Activated CD4-positive, alpha-beta T cell treated with anti-CD3 and anti-CD28 coated beads, Interleukin-2, Interleukin-4, amounts not matched to agents 100 ng/mL and 50 ng/mL, durations not matched to agents 16 hours and 8 hours (primary cell): Measurements from ENCODE around the gene GRID1.

ENCODE experiments used
- DNase-seq: peaks from one replicate; pipeline ENCODE4 v3.0.0-alpha.2; 2020; ENCODE audit warnings: low spot score

GRID1 gene

GRCh38 chr10:86353506-86354485 lies 12.8 kb downstream of the GRID1 start:
- DNase-seq: no peak

DNA sequence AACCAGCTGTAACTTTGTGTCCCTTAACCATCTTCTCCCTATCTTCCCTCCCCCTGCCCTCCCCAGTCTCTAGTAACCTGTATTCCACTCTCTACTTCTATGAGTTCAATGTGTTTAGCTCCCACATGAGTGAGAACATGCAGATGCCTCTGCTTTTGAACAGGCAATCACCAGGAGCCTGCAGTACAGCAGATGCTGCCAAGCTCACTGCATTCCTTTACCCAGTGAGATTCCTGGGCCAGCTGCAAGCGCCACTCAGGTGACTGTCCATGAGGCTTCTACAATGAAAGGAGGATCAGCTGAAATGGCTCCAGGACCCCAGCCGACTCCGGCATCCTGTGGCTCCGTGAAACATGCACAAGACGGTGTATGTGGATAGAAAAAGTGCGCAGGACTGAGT lies 15.7 kb downstream of the GRID1 start:
- no peak for DNase-seq

- no peak for DNase-seq
These were observed 16.5 kb downstream of the GRID1 start for GRCh38 chr10:86349940-86350630.

DNA sequence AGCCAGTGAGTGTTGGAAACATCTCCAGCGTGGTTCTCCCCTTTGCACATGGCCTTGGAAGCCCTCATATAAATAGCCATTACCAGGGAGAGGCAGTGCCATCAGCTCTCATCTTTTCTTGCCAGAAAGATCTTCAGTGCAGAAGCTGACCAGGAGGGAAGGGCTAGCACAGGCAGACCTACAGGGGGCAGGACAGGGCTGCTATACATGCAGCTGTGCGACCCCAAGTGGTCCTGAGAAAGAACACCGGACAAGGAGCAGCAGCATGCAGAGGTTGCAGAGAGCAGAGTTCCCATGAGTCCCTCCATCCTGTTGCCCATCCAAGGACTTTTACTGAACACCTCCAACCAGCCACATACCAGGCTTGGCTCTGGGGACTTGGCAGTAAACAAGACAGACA lies 17.1 kb downstream of the GRID1 start:
- DNase-seq: no peak

DNA sequence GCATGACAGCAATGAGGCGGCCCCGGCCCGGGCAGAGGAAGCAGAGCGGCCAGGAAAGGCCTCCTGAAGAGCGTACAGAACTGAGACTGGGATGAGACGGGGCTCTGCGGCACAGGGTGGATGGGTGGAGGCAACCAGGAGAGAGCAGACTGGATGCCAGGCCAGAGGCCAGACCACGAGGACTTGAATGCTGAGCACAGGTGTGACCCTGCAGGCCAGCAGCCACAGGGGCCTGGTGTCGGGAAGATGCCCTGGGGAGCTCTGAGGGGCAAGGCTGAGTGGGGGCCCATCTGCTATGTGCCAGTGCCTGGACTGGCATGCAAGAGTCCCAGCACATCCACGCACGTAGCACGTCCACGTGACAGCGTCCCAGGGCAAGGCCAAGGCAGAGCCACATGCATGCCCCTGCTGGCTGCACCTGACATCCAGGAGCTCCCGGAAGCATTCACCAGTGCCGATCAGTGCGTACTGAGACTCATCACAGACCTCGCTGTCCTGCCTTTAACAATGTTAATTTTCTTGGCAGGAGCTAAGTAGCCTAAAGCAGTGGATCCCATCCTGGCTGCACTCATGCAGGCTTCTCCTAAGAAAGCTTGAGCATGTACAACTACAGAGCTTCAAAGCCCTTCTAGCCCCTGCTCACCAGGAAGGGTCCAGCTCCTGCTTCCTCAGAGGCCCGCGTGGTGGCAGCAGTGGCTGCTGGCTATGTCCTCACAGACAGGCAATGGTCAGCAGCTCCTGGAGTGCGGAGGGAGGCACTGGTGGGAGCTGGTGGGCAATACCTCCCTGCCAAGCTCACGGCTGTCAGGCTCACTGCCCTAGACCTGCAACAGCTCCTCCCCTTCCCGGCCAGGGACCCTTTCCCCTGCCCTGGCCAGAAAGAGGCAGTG lies 18.0 kb downstream of the GRID1 start:
- no peak for DNase-seq

- DNase-seq: no peak
These were observed 18.7 kb downstream of the GRID1 start for GRCh38 chr10:86347856-86348255.

- DNase-seq: no peak
These were observed 19.6 kb downstream of the GRID1 start for GRCh38 chr10:86346799-86347665.

DNA sequence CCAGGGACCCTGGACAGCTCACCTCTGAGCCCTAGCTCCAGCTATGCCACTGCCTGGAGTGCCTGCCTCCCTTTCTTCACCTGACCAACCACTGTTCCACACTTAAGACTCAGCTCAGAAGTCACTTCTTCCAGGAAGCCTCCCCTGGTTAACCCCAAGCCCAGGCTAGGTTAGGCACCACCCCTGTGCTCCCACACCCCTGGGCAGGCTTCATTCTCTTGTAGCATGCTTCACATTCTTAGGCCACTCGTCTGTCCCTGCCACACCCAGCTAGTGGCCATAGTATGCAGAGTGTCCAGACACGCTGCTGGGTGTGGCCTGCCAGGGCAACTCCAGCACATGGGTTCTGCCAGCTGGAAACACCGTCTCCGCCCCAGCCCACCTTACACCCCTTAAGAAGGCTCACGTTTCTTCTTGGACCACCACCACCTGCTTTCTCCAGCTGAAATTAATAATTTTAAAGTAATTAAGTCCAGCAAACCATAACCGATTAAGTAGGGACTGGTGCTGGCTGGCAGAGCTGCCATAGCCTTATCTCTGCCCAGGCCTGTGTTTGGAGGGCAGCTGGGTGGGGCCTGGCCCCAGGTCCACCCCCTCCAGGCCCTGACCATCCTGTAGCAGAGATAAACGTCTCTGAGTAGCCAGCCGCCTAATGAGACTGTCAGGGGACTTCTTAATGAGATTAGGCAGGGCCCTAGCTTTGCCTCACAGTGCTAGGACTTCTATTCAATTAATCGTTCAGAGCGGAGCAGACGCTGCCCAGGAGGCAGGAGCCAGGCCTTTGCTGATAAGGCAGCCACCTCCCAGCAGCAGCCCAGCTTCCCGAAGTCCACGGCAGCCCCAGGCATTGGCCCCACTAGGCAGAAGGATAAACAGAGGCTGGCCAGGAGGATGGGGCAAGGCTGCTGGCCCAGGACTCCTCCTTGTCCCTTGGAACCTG lies 20.5 kb downstream of the GRID1 start:
- DNase-seq: no peak

- DNase-seq: no peak
These were observed 21.2 kb downstream of the GRID1 start for GRCh38 chr10:86345296-86345858.

GRCh38 chr10:86344714-86345161 lies 21.9 kb downstream of the GRID1 start:
- DNase-seq: no peak

DNA sequence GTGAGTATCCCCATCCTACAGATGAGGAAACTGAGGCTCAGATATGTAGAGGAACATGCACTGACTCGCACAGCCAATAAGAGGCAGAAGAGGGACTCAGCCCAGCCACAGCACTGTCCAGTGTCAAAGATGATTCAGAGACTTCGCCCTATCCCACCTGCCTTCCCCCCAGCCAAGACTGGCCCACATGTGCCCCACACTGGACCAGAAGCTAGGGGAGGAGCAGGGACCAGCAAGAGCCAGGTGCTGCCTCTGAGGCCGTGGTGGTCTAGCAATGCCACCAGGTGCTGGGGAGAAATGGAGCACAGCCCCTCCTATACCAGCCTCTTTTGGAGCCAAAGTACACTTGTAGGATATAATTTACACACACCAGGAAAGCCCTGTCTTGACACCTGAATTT lies 22.3 kb downstream of the GRID1 start:
- DNase-seq: no peak

DNA sequence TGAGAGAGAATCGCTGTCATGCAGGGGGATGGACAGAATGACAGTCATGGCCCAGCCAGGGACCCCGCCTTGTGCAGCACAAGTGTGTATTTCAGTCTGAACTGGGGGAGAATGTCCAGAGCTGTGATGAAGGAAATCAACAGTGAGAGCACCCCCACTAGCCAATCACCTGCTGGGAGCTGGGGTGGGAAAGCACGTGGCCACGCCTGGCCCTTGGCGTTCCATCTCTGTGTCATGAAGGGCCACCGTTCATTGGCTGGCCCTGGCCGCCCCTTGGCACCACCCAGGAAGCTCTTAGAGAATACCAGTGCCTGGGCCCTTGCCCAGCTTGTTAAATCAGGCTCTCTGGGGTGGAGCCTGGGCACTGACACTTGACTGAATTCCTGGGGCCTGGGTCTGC lies 22.8 kb downstream of the GRID1 start:
- DNase-seq: no peak

DNA sequence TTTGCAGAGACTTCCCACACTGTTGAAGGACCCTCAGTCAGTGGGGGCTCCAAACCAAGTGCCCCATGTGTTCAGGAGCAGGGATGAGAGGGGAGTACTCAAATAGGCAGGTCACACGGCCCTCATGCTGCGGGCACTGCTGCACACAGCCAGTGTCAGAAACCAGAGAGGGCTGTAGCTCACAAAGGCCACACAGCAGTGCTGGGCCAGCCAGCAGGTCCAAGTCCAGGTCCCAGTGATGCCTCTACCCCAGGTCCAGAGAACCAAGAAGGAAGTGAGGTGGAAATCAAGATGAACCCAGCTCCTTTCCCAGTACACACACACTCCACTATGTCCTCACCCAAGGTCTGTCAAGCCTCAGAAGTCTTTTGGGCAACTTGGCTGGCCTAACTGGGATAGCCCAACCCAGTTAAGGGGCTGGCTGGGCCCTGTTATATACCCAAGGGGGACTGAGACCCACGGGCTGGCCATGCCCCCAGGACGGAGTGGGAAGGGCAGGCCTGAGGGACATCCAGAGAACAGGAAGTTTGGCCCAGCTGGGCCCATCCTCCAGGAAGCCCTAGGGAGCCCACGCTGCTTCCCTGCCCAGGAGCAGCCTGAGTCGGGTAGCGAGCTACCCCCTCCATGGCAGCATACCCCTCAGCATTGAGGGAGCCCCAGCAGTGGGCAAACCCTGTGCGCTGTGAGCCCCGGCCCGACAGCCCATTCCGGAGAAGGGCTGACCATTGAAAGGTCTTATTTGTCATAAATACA lies 24.3 kb downstream of the GRID1 start:
- DNase-seq: no peak

DNA sequence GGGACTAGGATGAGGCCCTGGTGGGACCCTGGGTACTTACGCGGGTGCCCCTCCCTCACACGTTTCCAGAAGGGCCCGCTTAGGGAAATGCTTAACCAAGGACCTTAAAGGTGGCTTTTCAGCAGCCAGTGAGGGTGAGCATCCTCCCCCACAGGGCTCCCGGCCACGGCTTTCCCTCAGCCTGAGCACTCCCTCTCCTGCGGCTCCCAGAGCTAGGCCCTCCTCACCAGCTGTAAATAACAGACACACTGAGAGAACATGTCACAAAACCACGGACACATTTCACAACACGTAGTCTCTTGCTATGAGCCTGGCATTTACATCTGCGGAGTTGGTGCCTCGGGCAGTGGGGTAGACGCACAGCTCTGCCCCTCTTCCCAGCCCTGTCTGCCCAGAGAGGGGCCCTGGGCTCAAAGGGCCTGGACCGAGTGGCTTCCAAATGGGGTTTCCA lies 25.2 kb downstream of the GRID1 start:
- DNase-seq: no peak

- no peak for DNase-seq
These were observed 25.7 kb downstream of the GRID1 start for GRCh38 chr10:86340991-86341260.

GRCh38 chr10:86340176-86340990 lies 26.2 kb downstream of the GRID1 start:
- no peak for DNase-seq

DNA sequence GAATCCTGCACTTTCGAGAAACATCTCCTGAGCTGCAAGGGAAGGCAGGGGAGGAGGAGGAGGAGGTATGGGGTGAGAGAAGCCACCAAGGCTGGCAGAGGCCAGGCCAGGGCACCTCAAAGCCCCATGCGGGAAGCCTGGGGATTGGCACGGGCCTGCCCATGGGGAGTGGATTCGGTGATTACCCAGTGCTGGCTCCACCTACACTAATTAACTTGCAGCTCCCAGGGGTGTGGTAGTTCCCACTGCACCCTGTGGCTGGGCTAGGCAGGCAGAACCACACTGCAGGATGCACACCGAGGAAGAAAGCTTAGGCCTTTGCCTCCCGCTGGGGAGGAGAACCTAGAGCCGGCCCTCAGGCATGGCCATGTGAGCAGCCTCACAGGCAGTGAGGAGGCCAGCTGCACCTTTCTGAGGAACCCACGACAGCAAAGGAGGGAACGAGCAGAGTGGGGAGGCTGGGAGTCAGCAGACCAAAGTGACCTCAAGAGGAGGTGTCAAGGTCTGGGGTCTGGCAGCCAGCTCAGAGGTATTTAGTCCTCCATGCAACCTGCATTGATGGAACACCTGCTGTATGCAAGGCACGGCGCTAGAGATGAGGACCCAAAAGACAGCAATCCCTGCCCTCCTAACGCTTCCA lies 27.2 kb downstream of the GRID1 start:
- no peak for DNase-seq

GRCh38 chr10:86337121-86337601 lies 29.4 kb downstream of the GRID1 start:
- DNase-seq: no peak
